T1000 (cell line): Measurements from ENCODE around the gene SARNP.
"Not testable (repeated sequence)": the region's sequence is repeated elsewhere in the genome, so short reads cannot be mapped to it uniquely, and the experiment has no call there.

Experiments used
- DNase-seq: peaks from one replicate; lab custom pipeline; 2025; ENCODE audit warnings: mixed read lengths; lab: John Stamatoyannopoulos, UW

Gene SARNP

DNA sequence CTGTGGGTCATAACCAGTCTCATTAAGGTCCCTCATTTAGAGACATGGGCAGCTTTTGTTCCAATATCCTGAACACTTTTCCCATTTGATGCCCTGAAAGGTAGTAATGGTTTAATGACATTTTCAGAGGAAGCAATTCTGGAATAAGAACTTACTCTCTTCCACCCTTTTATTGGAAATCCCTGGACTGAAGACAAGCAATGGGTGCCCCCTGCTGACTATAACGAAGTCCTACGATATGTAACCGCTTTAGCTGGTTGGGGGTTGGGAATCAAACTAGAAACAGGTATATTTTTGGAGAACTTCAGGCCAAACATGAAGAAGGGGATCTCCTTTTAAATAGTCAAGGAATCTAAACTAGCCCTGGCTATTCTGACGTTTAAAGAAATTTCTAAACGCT lies 20.5 kb downstream of the SARNP start:
- DNase-seq, result no peak

DNA sequence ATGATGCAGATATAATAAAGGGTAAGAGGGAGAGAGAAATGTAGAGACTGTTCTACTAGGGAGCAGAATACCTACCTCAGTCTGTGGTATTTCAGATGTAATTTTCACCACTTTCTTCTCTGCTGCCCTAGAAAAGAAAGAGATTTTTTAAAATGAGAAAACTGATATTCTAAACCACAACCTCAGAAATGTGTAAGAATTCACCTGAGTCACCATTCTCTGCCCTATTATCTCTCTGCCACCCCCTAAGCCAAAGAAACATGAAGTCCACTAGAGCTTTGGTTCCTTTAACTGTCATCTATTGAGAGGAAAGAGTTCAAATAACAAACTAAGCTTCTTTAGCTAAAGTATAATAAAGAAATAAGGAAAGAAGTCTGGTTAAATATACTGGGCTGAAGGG lies 21.6 kb downstream of the SARNP start:
- DNase-seq, result no peak

GRCh38 chr12:55789893-55790292 lies 27.6 kb downstream of the SARNP start:
- DNase-seq, result no peak

GRCh38 chr12:55789171-55789570 lies 28.4 kb downstream of the SARNP start:
- no peak for DNase-seq

DNA sequence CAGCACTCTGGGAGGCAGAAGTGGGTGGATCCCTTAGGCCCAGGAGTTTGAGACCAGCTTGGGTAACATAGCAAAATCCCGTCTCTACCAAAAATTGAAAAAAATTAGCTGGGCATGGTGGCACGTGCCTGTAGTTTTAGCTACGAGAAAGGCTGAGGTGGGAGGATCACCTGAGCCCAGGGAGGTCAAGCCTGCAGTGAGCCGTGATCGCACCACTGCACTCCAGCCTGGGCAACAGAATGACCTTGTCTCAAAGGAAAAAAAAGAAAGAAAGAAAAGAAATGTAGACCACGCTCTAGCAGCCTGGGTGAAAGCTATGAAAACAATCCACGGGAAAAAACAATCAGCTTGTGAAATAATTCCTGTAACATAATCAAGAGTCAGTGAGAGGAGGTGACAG lies 29.0 kb downstream of the SARNP start:
- DNase-seq, result no peak

GRCh38 chr12:55780685-55781084 lies 36.8 kb downstream of the SARNP start:
- DNase-seq, result no peak

DNA sequence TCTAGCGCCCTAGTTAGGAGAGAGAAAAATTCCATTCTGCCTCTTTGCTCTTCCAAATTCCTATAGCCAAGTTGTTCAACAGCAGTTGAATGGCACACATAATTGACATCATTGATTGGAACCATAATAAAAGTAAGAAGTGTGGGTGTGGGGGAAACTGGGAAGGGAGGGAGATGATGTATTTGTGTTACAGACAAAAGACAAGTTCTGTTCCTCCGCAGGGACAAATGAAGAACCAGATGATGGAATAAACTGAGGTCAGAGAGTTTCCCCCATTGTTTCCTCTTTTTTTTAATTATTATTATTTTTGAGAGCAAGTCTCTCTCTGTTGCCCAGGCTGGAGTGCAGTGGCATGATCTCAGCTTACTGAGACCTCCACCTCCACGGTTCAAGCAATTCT lies 39.7 kb downstream of the SARNP start:
- DNase-seq, result no peak

DNA sequence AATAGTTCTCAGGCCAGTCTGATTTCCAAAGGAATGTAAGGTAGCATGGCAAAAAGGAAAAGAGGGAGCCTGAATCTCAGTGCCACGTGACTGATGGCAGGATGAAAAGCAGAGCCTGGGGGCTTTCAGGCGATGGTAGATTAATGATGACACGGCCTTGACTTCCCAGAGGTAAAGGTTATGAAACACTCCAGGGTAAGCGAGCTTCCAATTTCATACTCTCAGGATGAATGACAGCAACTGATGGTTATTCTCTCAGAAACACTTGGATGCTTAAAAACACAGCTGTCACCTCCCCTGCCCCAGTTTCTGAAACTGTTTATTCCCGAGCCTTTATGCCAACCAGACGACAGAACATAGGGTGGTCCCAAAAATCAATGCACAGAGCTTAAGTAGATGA lies 45.8 kb downstream of the SARNP start:
- DNase-seq, result no peak

DNA sequence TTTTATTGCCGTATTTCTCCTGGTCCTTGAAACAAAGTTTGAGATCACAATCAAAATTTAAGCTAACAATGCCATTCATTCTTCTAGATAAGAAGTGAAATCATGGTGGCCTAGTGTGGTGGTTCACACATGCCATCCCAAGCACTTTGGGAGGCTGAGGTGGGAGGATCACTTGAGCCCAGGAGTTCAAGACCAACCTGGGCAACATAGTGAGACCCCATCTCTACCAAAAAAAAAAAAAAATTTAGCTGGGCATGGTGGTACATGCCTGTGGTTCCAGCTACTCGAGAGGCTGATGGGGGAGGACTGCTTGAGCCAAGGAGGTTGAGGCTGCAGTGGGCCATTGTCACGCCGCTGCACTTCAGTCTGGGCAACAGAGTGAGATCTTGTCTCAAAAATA lies 50.4 kb downstream of the SARNP start:
- no peak for DNase-seq

DNA sequence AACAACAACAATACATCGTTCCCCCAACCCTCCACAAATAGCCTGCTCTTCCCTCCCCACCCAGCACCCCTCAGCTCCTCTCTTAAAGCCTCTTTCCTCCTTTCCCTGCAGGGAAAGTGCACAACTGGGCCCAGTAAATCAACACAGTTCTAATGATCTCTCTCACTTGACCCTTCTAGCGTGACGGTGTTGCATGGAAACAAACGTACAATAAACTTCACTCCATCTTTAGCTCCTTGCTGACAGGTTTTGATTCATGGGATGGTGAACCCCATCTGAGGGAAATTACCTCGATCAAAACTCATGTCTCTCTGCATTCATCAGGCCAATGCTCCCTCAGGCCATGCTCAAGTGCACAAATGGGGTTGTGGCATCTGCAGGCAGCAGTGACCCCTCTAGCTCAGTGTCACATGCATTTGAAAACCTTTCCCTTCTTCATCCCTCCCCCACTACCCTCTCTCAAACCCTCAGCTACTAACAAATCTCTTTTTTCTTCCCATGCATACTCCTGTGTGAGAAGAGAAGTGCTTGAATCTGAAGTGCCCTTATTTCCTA lies 51.7 kb downstream of the SARNP start:
- no peak for DNase-seq

DNA sequence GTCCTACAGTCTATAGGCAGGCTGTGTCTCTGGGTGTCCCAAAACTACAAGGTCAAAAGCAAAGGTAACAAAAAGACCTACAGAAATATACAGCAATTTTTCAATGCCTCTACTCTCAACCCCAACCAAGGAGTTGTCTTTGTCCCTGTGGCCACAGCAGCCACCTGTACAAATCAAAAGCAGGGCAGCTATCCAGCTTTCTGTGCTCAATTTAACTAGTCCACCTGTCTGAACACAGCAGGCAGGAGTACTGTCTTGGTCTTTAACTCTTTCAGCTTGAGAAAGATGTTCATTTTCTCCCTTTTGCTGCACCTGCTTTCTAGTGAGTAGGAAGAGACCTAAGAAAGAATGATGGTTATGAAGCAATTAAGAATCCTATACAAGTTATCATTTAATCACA lies 54.9 kb downstream of the SARNP start:
- DNase-seq, result no peak

DNA sequence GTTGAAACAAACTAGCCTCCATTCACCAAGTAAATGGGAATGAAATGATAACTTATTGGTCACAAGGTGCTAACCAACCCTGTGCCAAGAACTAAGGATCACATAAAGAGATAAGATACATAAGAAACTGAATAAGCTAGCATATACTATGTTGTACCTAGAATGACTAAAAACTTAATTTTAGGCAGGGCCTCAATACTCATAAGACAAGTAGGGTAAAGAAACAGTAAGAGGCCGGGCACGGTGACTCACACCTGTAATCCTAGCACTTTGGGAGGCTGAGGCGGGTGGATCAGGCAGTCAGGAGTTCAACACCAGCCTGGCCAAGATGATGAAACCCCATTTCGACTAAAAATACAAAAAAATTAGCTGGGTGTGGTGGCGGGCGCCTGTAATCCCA lies 56.9 kb downstream of the SARNP start:
- no peak for DNase-seq

GRCh38 chr12:55758575-55758974 lies 58.9 kb downstream of the SARNP start:
- DNase-seq, result not testable (repeated sequence)

GRCh38 chr12:55757701-55758100 lies 59.8 kb downstream of the SARNP start:
- no peak for DNase-seq

DNA sequence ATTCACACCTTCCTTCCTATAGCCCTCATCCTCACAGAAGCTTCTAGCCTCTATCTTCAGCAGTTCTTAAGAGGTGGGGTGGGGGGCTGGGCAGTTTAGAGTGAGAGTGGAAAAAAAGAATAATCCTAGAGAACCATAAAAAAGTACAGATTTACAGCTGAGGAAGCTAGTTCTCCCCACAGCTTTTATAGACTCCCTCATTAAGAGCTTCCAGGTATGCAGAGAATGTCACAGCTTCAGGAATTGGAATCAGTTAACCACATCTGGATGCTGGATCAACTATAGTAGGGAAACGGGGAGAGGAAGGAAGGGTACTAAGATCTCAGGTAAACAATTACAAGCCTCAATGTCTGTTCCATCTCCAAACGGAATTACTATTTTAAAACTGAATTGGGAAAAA lies 62.3 kb downstream of the SARNP start:
- no peak for DNase-seq

DNA sequence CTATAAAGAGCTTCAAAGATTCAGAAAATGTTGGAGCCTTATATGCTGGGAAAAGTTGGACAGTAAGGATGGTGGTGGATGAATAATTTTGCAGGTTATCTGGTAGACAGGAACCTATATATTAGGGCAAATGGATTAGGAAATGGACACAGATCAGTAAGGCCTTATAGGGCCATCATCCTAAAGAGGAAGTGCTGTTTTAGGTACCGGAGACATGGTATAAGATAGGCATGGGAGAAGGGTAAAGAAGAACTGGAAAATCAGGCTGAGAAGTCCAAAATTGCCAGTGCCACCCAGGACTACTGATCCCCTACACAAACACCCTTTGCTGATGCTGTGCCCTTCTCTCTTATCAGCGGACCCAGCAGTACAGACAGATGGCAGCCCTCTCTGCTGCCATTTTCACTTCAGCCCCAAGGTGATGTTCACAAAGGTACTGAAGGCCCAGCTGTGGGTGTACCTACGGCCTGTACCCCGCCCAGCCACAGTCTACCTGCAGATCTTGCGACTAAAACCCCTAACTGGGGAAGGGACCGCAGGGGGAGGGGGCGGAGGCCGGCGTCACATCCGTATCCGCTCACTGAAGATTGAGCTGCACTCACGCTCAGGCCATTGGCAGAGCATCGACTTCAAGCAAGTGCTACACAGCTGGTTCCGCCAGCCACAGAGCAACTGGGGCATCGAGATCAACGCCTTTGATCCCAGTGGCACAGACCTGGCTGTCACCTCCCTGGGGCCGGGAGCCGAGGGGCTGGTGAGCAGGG lies 69.1 kb downstream of the SARNP start:
- no peak for DNase-seq

GRCh38 chr12:55746913-55747231 lies 70.7 kb downstream of the SARNP start:
- no peak for DNase-seq

DNA sequence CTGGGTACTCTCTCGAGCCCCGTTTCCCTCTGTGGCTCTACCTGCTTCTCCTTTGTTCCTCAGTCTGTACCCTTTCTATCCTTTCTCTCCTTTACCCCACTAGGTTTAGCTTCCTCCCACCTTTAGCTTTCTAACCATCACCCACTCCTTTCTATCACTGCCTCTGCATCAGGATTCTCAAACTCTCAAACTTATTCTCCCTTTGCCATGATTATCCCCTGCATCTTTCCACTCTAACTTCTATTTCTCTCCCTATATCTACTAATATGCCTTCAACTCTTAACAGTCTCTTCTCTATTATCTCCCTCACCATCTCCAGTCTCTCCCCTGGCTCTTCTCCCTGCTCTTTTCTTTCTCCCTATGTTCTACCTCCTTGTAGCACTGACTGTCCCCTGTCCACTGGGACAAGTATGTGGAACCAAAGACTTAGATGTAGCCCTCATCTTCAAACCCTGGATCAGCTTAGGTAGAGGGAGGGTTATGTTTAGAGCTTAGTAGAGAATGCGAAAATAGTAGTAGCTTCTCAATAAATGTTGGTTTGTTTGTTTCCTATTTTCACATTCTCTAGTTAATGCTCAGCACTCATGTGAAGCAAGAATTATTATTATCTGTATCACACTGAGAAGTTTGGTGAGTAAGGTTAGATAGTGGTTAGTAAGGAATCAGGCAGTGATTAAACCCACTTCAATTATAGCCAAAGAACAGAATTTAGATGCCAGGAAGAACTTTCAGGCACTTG lies 71.2 kb downstream of the SARNP start:
- no peak for DNase-seq

DNA sequence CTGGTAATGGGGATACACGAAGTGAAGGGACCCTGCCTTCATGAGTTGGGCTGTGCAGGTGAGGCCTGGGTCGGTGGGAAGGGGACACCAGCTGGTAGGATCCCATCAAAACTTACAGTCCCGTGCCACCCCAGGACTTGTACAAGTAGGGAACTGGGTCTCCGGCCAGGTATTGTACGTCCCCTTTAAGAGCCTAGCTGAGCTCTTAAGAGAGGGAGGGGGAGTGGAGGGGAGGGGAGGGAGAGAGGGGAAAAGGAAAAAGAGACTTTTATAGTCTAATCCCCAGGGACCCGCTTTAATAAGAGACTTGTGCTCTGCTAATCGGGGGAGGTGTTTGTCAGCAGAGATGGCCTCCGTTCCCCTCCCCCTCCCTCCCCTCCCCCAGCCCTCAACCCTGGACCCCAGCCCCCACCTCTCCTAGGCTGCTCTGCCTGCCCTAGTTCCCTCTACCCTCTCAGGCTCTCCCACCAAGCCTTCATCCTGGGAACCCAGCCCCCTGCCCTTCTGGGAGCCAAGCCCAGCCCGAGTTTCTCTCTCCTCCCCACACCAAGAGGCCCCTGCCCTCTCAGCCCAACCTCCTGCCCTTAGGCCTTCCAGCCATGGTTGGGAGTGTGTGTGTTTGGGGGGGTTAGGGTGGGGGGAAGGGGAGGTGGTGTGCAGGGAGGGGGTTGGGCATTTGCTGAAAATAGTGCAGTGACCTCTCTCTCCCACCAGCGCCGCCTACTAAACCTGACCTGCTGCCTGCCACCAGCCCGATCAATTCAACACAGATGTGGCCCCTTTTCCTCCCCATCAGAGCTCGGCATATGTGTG lies 72.0 kb downstream of the SARNP start:
- no peak for DNase-seq

DNA sequence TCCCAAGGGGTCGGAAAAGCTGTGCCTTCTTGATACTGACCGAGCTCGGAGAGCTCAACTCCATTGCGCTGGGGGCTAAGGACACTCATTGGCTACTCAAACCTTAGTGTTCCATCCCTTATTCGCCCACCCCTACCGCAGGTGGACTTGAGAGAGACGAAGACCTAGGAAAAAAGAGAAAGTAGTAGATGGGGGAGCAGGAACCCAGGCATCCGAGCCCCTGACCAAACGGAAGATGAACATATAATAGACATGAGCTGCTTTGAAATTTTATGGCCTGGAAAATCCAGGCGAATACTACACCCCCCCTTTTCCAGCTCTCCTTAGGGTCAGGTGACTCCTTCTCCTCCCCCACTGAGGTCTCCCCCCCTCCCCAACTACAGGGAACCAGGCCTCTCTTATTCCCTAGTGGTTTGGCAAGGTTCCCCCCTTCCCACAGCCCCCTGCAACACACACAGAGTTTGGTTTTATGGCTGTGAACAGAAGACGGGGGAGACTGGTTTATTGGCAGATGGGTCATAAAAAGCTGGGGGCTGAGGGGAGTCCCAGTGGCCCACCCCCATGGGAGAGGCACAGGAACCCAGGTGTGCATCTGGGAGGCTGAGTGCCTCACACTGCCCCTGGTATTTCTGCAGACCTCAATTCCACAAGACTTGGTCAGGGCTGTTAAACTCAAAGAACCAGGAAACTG lies 73.0 kb downstream of the SARNP start:
- DNase-seq, result no peak

- peak; percentile 39 for DNase-seq
These were observed 73.9 kb downstream of the SARNP start for GRCh38 chr12:55743406-55744339.
